Fibroblast of skin of left quadriceps (primary cell): ENCODE data around the gene MYCN.
"Not testable (repeated sequence)": the region's sequence is repeated elsewhere in the genome, so short reads cannot be mapped to it uniquely, and the experiment has no call there.

Source experiments
- DNase-seq, 2 experiments: peaks; one replicate each; pipeline ENCODE4 v3.0.0-alpha.2; 2013; ENCODE audit warnings: low read depth in 2 of 2

Gene MYCN

GRCh38 chr2:15907461-15908324, 32.7 kb upstream of the MYCN start:
- no peak for DNase-seq

- no peak for DNase-seq
Observed at GRCh38 chr2:15908371-15908770, 32.0 kb upstream of the MYCN start.

- DNase-seq, result no peak
Observed at GRCh38 chr2:15909157-15909556, 31.2 kb upstream of the MYCN start.

GRCh38 chr2:15909736-15910135, 30.6 kb upstream of the MYCN start:
- DNase-seq, result no peak

- not testable (repeated sequence) for DNase-seq
Observed at GRCh38 chr2:15911270-15911669, 29.1 kb upstream of the MYCN start.

- no peak for DNase-seq
Observed at GRCh38 chr2:15911686-15912085, 28.7 kb upstream of the MYCN start.

- no peak for DNase-seq
Observed at GRCh38 chr2:15912203-15912602, 28.1 kb upstream of the MYCN start.

- no peak for DNase-seq
Observed at GRCh38 chr2:15913146-15913545, 27.2 kb upstream of the MYCN start.

GRCh38 chr2:15914596-15915385, 25.6 kb upstream of the MYCN start:
- DNase-seq, result no peak

GRCh38 chr2:15915546-15915945, 24.8 kb upstream of the MYCN start:
- not testable (repeated sequence) for DNase-seq

- DNase-seq, result no peak
Observed at GRCh38 chr2:15916336-15916735, 24.0 kb upstream of the MYCN start.

GRCh38 chr2:15918761-15919356, 21.5 kb upstream of the MYCN start:
- no peak for DNase-seq

- no peak for DNase-seq
Observed at GRCh38 chr2:15919716-15920434, 20.5 kb upstream of the MYCN start.

- DNase-seq, result no peak
Observed at GRCh38 chr2:15920696-15921095, 19.7 kb upstream of the MYCN start.

GRCh38 chr2:15923597-15923996, 16.8 kb upstream of the MYCN start:
- no peak for DNase-seq

- no peak for DNase-seq
Observed at GRCh38 chr2:15925819-15926218, 14.5 kb upstream of the MYCN start.

GRCh38 chr2:15926252-15926651, 14.1 kb upstream of the MYCN start:
- DNase-seq, result no peak

- DNase-seq, result no peak
Observed at GRCh38 chr2:15927551-15928218, 12.7 kb upstream of the MYCN start.

GRCh38 chr2:15929008-15929407, 11.3 kb upstream of the MYCN start:
- DNase-seq, result not testable (repeated sequence)

GRCh38 chr2:15929861-15930260, 10.5 kb upstream of the MYCN start:
- no peak for DNase-seq

GRCh38 chr2:15930589-15931318, 9.6 kb upstream of the MYCN start:
- no peak for DNase-seq
